HAP-1 (cell line): ENCODE measurements around the gene TAPT1.
A peak's percentile ranks its signal among the peaks of the same experiment; 100 is the strongest.
"Not testable (repeated sequence)": the region's sequence is repeated elsewhere in the genome, so short reads cannot be mapped to it uniquely, and the experiment has no call there.

ENCODE experiments used
- DNase-seq, 2 experiments: peaks; one replicate each; pipeline ENCODE4 v3.0.0-alpha.2; 2016 to 2020; ENCODE audit warnings: low spot score in 2 of 2
- H3K27me3 ChIP-seq: fragments of 250-450 bp; sonication (Bioruptor Pico); 2 replicates; pipeline ENCODE4 v1.5.1; 2020; ENCODE audit warnings: low read depth, mild to moderate bottlenecking, moderate library complexity
- H3K36me3 ChIP-seq: fragments of 250-450 bp; sonication (Bioruptor Pico); replicated peaks from 2 replicates; pipeline ENCODE4 v1.5.1; 2020; ENCODE audit warnings: mild to moderate bottlenecking
- H3K4me1 ChIP-seq: fragments of 250-450 bp; sonication (Bioruptor Pico); 2 replicates; pipeline ENCODE4 v1.5.1; 2020; ENCODE audit warnings: mild to moderate bottlenecking
- H3K4me3 ChIP-seq: fragments of 250-450 bp; sonication (Bioruptor Pico); 2 replicates; pipeline ENCODE4 v1.5.1; 2020; ENCODE audit warnings: mild to moderate bottlenecking, moderate library complexity
- H3K9me3 ChIP-seq: fragments of 250-450 bp; sonication (Bioruptor Pico); 2 replicates; pipeline ENCODE4 v1.5.1; 2020; ENCODE audit warnings: mild to moderate bottlenecking, moderate library complexity
- in situ Hi-C: fragments of 300-500 bp; cut with MboI; formaldehyde crosslinking; loops from 3 replicates; pipeline ENCODE4 v1.14.3; 2020; ENCODE audit warnings: low sequenced_read_pairs, inconsistent platforms, mixed read lengths

The TAPT1 gene

DNA sequence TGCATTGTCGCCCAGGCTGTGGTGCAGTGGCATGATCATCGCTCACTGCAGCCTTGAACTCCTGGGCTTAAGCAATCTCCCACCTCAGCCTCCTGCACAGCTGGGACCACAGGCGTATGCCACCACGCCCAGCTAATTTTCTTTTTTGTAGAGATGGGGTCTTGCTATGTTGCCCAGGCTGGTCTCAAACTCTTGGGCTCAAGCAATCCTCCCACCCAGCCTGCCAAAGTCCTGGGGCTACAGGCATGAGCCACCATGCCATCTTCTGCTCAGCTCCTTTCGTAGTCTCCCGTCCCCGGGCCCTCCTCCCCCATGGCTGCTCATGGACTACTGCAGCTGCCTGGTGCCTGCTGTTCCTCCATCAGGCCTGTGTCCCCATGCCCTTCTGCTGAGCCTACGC lies 58.1 kb downstream of the TAPT1 start:
- Histone ChIP-seq H3K9me3 (no peaks in the 10 kb centered on the region), H3K27me3 (no peaks in the 10 kb centered on the region), H3K4me1 (peaks cover 13% of the 10 kb centered on the region), H3K36me3 (no peaks in the 10 kb centered on the region), H3K4me3 (no peak overlapping the region)
- no peak for DNase-seq
- in situ Hi-C loops: loop anchor here (25.0 kb wide), 1 partner anchor 131 kb away; no protein-coding TSS in a partner anchor

DNA sequence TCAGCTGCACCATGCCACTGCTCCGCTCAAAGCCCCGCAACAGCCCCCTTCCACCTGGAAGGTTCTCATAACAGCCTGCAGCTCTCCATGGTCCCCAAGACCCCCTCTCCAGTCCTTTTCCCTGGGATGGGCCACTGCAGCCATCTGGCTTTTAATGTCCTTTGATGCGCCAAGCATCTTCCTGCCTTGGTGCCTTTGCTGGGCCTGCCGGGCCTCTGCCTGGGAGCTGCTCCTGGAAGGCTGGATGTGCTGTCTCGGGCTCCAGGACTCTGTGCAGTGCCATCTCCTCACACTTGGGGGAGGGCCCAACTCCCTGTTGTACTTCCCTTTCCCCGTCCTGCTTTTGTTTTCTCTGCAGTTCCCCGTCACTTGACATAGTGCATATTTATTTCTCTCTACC lies 60.3 kb downstream of the TAPT1 start:
- H3K27me3 ChIP-seq: peaks cover 12% of the 10 kb centered on the region
- DNase-seq: no peak
- H3K4me1 ChIP-seq: peaks cover 13% of the 10 kb centered on the region
- no peaks in the 10 kb centered on the region for H3K36me3 ChIP-seq
- in situ Hi-C loops: loop anchor here (25.0 kb wide), 1 partner anchor 129 kb away; no protein-coding TSS in a partner anchor
- H3K4me3 ChIP-seq: no peak overlapping the region
- H3K9me3 ChIP-seq: no peaks in the 10 kb centered on the region

DNA sequence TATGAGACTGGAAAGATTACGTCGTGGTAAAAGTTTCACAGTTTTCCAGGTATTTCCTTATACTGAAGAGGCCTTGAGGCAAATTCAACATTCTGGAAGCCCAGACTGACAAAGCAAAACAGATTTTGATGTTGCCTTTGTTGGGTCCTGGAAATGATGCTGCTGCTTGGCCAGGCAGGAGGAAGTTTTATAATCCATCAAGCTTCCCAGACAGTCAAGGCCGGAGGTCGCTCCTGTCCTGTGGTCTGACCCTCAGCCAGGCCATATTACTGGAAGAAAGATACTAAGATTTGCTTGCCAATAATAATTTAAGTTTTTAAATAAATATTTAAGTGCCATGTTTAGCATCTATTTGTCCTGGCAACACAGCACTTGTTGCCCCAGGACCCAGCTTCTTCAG lies 63.4 kb downstream of the TAPT1 start:
- no peaks in the 10 kb centered on the region for H3K36me3 ChIP-seq
- H3K9me3 ChIP-seq: no peaks in the 10 kb centered on the region
- no peak for DNase-seq
- H3K27me3 ChIP-seq: peaks cover 36% of the 10 kb centered on the region
- no peak overlapping the region for H3K4me3 ChIP-seq
- in situ Hi-C loops: loop anchor here (25.0 kb wide), 1 partner anchor 126 kb away; no protein-coding TSS in a partner anchor
- H3K4me1 ChIP-seq: peaks cover 9% of the 10 kb centered on the region

DNA sequence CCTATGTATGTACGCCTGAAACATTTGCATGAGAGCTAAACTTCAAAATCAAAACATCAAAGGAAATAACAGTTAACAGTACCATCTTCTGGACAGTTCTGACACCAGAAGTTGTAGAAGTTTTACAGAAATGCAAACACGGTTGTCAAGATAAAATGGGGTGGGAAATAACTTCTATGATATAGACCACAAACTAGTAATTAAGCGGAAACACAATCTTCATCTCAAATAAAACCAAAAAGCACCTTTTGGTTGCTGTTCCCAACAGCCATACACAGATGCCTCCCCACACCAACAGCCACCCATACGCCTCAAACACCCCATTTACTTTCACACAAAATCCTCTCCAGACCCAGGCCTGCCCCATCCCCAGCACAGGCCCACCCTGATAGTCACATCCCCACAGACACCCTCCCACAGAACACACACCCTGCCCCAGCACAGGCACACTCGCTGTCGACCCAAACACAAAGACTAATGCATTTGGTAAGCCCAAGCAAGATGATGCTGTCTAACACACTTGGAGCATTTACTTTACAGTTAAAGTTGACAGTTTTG lies 64.3 kb downstream of the TAPT1 start:
- in situ Hi-C loops: loop anchor here (25.0 kb wide), 1 partner anchor 125 kb away; no protein-coding TSS in a partner anchor
- H3K4me3 ChIP-seq: no peak overlapping the region
- DNase-seq: no peak
- H3K4me1 ChIP-seq: peaks cover 15% of the 10 kb centered on the region
- no peaks in the 10 kb centered on the region for H3K36me3 ChIP-seq
- no peaks in the 10 kb centered on the region for H3K9me3 ChIP-seq
- H3K27me3 ChIP-seq: peaks cover 40% of the 10 kb centered on the region

DNA sequence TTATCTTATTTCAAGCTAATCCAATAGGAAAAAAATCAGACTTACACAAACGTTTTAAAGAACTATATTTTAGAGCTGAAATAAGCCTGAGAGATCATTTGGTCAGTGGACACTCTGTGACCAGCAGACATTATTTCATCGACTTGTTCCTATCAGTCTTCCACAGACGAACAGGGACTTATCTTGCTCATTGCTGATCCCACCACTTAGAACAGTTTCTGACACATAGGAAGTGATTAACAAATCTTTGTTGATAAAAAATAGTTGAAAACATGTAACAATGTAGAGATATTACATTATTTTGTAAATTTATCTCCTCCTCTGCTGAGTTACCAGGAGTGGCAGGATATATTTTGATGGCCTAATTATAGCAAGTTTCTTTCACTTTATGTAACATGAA lies 65.8 kb downstream of the TAPT1 start:
- Histone ChIP-seq H3K4me1 (peaks cover 15% of the 10 kb centered on the region), H3K36me3 (no peaks in the 10 kb centered on the region), H3K9me3 (no peaks in the 10 kb centered on the region), H3K4me3 (no peak overlapping the region), H3K27me3 (peaks cover 54% of the 10 kb centered on the region)
- DNase-seq: no peak
- in situ Hi-C loops: loop anchor here (25.0 kb wide), 1 partner anchor 123 kb away; no protein-coding TSS in a partner anchor

DNA sequence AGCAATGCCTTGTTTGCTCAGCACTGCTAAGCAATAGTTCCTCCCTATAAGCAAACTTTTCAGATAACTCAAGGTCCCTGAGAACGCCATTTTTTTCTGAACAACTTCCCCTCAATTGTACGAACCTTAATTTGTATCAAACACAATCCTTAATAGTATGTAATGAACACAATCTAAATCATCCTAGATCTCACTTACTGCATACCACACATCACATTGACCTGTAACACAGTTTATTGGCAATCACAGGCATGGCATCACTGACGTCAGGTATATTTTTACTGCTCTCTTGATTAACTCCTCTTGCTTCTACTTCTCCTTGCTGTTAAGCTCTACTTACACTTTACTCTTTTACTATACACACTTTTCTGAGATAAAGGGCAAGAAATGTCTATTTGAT lies 67.0 kb downstream of the TAPT1 start:
- no peak overlapping the region for H3K4me3 ChIP-seq
- H3K36me3 ChIP-seq: no peaks in the 10 kb centered on the region
- H3K27me3 ChIP-seq: peaks cover 66% of the 10 kb centered on the region
- in situ Hi-C loops: loop anchor here (25.0 kb wide), 1 partner anchor 122 kb away; no protein-coding TSS in a partner anchor
- no peaks in the 10 kb centered on the region for H3K9me3 ChIP-seq
- H3K4me1 ChIP-seq: peaks cover 15% of the 10 kb centered on the region
- DNase-seq: no peak

DNA sequence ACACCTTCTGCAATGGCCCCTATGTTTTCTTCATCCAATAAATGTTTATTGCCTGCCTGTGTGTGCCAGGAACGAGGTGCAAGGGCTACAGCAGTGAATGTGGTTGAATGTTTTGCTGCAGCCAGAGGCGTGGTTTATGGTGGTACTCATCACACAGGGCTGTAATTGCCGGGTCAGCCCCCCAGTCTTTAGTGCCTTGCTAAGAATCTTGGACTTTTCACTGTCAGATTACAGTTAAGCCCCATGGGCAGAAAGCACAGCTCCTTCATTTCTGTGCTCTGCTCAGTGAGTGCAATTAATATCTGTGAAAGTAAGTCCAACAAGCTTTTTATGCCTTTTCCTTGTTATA lies 67.8 kb downstream of the TAPT1 start:
- in situ Hi-C loops: loop anchor here (25.0 kb wide), 1 partner anchor 121 kb away; no protein-coding TSS in a partner anchor

DNA sequence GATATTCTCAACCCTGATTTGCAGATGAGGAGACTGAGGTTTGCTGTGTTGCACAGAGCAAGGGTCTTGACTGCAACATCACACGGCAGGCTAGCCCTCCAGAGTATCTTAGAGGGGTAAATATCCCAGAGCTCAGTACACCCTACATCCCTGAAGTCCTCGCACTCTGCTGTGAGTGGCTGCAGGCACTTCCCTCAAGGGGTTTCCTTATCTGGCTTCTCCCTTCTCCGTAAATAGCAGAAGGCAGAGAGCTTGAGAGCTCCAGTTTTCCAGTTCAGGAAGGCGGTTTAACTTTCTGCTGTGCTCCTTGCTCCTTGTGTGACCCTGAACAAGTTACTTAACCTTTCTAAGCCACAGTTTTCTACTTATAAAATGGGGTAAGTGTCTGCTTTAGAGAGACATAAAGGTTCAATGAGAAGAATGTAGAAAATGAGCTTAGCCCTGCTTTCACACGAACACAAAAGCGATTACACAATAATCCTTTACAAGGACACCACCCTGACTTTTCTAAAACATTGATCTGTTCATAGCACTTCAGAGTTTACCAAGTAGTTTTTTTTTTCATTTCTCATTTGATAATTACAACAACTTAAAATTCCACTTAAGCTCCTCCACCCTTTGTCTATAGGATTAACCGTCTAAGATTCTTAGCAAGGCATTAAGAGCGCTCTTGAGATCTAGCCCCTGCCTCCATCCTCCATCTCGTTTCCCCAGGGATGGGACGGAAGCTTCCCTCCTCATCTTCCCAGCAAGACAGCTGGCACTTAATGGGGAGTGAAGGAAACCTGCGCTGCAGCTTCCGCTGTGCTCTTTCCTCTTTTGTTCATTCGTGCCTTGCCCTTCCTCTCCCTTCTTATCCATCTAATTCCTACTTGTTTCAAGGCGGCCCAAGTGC lies 68.4 kb downstream of the TAPT1 start:
- Histone ChIP-seq H3K27me3 (peaks cover 79% of the 10 kb centered on the region), H3K4me1 (peaks cover 15% of the 10 kb centered on the region), H3K36me3 (no peaks in the 10 kb centered on the region), H3K4me3 (no peak overlapping the region), H3K9me3 (no peaks in the 10 kb centered on the region)
- peak; percentile 76 to 98 for DNase-seq
- in situ Hi-C loops: loop anchor here (25.0 kb wide), 1 partner anchor 121 kb away; no protein-coding TSS in a partner anchor

More for the DNA sequence above, 67.8 kb downstream of the TAPT1 start:
- peaks cover 74% of the 10 kb centered on the region for H3K27me3 ChIP-seq
- peaks cover 15% of the 10 kb centered on the region for H3K4me1 ChIP-seq
- H3K4me3 ChIP-seq: no peak overlapping the region
- no peak for DNase-seq
- H3K36me3 ChIP-seq: no peaks in the 10 kb centered on the region
- H3K9me3 ChIP-seq: no peaks in the 10 kb centered on the region

DNA sequence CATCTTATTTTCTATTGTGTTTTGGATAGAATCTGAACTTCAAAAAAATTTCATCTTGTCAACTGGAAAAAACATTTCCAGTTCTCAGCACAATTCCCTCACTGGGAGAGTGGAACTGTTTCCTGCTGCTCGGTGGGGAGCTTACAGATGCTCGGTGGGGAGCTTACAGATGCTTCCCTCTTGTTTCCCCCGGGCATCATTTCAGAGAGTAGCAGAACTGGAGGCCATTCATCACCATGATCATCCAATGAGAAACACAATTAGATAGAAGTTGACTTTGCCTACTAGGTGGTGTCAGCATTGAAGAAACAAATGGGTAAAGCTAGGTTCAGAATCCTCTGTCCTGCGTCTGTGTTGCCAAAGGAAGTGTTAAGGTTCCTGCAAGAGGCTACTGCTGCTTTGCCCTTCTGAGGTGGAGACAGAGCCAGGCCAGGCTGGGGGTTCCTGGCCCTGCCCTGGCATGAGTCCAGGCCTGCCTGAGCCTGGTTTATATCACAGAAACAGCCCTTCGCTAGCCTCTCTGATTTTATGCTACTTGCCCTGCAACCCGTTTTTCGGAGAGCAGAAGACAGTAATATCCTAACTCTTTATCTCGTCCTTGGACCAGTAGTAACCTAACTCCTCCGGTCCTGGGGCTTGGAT lies 70.6 kb downstream of the TAPT1 start:
- Histone ChIP-seq H3K4me3 (no peak overlapping the region), H3K36me3 (no peaks in the 10 kb centered on the region), H3K4me1 (peaks cover 15% of the 10 kb centered on the region), H3K9me3 (no peaks in the 10 kb centered on the region), H3K27me3 (peaks cover 87% of the 10 kb centered on the region)
- in situ Hi-C loops: loop anchor here (25.0 kb wide), 1 partner anchor 118 kb away; no protein-coding TSS in a partner anchor
- DNase-seq: no peak

DNA sequence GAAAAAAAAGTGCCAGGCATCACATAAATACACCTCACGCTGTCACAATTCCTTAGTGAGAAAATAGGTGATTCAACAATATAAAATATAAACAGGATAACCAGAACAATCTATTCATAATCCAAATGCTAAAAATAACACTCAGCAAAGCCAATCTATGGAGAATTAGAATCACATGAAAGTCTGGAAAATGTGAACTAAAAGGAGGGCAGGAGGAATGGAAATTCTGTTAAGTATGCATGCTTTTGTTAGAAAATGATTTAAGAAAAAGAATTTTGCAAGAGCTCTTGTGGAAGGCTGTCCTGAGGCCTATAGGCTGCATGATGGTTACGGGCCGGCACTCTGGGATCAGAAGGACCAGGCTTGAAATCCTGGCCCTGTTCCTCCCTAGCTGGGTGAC lies 71.8 kb downstream of the TAPT1 start:
- Histone ChIP-seq H3K9me3 (no peaks in the 10 kb centered on the region), H3K4me1 (peaks cover 15% of the 10 kb centered on the region), H3K4me3 (no peak overlapping the region), H3K36me3 (no peaks in the 10 kb centered on the region), H3K27me3 (peaks cover 86% of the 10 kb centered on the region)
- DNase-seq: no peak
- in situ Hi-C loops: loop anchor here (25.0 kb wide), 1 partner anchor 117 kb away; no protein-coding TSS in a partner anchor

DNA sequence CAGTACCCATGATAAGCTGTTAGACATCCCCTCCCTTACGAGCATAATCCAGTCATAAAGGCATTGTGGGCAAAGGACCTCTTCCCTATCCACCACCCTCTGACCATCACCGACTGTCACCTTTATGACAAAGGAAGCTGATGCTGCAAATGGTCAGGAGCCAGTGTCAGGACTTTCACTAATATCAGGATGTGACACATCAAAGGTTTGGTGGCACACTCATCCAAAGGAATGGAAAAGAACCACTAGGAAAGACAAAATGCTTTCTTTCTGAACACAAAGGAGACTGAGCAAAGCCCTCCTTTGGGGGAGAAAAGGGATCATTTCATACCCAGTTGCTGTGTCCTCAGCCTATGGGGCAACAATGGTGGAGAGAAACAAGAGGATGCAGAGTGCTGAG lies 75.6 kb downstream of the TAPT1 start:
- in situ Hi-C loops: loop anchor here (25.0 kb wide), 1 partner anchor 113 kb away; no protein-coding TSS in a partner anchor
- Histone ChIP-seq H3K9me3 (peaks cover 6% of the 10 kb centered on the region), H3K4me1 (no peaks in the 10 kb centered on the region), H3K4me3 (no peak overlapping the region), H3K36me3 (no peaks in the 10 kb centered on the region), H3K27me3 (peaks cover 82% of the 10 kb centered on the region)
- no peak for DNase-seq

DNA sequence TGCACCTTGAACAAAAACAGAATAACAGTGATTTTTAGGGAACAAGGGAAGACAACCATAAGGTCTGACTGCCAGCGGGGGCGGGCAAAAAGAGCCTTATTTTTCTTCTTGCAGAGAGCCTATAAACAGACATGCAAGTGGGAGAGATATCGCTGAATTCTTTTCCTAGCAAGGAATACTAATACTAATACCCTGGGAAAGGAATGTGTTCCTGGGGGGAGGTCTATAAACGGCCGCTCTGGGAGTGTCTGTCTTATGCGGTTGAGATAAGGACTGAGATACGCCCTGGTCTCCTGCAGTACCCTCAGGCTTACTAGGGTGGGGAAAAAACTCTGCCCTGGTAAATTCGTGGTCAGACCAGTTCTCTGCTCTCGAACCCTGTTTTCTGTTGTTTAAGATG lies 81.4 kb downstream of the TAPT1 start:
- H3K36me3 ChIP-seq, in situ Hi-C loops, H3K4me3 ChIP-seq, H3K4me1 ChIP-seq, H3K9me3 ChIP-seq: not testable (repeated sequence)
- peaks cover 29% of the 10 kb centered on the region for H3K27me3 ChIP-seq
- peak in 1 of 2 experiments; percentile 26 for DNase-seq

DNA sequence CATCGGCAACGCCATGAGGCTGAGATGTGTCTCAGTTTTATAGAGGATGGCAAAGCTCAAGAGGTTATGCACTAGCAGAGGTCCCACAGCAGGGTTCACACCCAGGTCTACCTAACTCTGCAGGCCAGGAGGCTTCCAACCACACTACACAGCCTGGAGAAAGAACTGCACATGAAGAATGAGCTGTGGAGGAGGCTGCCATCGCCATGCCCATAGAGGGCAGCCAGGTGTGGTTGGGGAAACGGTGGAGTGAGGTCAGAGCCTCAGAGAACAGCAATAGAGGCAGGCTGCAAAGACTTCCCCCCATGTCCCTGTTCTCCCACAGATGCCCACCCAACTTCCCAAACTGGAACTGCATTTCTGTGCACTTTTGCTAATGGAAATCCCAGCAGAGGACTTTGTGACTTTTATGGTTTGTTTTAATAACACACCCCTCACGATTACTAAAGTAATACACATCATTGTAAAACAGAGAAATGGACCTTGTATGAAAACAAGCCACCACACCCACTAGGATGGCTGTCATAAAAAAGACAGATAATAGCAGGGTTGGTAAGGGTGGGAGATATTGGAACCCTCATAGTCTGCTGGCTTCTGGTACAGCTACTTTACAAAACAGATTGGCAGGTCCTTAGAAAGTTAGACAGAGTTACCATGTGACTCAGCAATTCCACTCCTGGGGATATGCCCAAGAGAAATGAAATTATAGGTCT lies 83.5 kb downstream of the TAPT1 start:
- peaks cover 4% of the 10 kb centered on the region for H3K9me3 ChIP-seq
- no peak for DNase-seq
- no peaks in the 10 kb centered on the region for H3K4me1 ChIP-seq
- no peaks in the 10 kb centered on the region for H3K36me3 ChIP-seq
- in situ Hi-C loops: no loop called here
- peaks cover 20% of the 10 kb centered on the region for H3K27me3 ChIP-seq
- no peak overlapping the region for H3K4me3 ChIP-seq
